Measurements from ENCODE around the gene PDZD2.
A peak's percentile ranks its signal among the peaks of the same experiment; 100 is the strongest.
"Not testable (repeated sequence)": the region's sequence is repeated elsewhere in the genome, so short reads cannot be mapped to it uniquely, and the experiment has no call there.

PDZD2 gene

DNA sequence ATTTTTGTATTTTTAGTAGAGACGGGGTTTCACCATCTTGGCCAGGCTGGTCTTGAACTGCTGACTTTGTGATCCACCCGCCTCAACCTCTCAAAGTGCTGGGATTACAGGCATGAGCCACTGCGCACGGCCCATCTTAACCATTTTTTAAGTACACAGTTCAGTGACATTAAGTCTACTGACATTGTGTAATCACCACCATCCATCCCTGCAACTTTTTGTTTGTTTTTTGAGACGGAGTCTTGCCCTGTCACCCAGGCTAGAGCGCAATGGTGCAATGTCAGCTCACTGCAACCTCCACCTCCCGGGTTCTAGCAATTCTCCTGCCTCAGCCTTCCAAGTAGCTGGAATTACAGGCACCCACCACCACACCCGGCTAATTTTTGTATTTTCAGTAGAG is 480.0 kb downstream of the PDZD2 start:
- not testable (repeated sequence) for DNase-seq

DNA sequence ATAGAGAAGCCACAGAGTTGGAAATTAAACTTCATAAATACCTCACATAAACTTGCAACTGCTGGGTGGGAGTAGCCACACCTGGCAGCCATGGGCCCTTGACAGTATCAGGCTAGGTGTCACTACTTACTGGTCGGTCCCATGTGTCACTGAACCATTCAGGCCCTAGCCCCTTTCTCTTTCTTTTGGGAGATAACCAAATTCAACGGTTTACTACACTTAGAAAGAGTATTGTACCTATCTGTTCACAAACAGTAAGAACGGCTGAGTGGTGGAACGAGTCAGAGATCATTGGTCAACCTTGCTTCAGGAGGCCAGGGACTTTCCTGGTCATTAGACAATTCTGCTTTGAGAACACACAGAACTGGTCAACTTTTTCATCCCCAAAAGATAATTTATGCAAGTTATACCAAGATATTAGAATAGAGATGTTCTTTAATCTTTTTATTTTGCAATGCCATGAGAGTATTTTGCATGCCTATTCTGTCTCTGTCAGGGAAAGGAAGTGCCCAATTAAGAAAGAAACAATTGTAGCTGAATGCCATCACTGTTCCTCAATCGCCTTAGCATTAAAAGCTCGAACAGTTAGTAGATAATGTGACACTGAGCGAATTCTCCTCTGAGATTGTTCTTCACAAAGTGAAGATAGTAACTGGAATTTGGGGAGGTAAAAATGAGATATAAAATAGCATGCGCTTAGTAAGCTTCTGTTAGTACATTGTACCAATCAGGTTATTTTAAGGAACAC is 484.3 kb downstream of the PDZD2 start:
- no peak for DNase-seq

DNA sequence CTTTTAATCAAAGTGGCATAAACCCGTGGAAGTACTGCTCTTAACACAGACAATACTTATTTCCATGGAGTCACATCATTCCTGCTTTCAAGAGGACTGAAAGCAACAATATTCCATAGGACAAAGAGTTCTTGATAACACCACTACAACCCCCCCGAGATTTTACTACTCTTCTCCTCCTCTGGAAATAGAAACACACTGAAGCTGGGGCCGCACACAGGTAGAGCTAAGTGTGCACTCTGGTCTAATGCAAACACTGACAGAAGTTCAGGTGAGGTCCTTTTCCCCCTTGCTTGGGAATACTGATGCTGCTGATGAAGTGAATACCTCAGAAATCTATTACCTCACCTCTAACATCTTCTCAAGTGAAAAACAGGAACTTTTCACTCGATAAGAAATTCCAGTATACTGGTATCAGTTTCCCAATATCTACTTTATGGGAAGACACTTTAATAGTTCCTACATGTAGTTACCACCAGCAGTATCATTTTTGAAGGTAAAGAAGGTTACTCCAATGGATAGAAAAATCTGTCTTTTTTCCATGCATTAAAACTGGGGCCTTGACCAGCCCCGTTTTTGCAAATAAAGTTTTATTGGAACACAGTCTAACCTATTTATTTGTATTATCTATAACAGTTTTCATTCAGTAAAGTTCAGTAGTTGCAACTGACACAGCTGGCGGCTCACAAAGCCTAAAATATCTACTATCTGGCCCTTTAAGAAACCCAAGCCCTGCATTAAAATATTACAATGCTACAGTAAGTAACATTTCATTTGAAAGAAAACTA is 485.2 kb downstream of the PDZD2 start:
- DNase-seq = no peak

DNA sequence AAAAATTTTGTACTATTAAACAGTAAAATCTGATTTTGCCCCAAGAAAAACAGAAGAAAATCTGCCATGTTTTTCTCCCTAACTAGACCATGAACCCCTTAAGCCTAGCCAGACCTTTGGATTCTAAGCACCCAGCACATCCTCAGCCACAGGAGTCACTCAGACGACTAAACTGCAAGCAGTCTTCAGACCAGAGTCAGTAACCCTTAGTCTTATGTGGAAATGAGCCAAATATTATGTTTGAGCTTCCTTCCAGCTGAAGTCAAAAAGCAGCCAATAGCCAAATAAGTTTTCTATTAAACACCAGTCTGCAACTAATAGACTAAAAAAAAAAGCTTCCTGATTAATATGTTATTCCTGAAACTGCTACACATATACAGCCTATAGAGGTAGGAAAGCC is 487.8 kb downstream of the PDZD2 start:
- DNase-seq = no peak

DNA sequence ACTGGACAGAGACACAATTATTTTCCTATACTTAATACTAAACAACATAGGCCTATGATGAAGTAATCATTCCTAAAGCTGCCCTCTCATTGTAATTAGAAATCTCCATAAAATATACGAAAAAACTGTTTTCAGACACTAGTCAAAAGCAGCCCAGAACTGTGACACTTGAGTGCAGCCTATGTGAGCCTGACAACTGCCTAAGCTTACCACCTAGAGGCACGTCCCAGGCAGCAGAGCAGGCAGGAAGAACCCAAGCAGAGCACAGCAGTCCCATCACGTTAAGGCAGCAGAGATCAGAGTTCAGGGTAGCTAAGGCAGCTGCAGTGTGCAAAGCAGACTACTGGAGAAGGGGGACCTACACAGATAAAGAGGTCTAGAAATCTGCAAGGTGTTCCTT is 488.8 kb downstream of the PDZD2 start:
- DNase-seq = no peak

DNA sequence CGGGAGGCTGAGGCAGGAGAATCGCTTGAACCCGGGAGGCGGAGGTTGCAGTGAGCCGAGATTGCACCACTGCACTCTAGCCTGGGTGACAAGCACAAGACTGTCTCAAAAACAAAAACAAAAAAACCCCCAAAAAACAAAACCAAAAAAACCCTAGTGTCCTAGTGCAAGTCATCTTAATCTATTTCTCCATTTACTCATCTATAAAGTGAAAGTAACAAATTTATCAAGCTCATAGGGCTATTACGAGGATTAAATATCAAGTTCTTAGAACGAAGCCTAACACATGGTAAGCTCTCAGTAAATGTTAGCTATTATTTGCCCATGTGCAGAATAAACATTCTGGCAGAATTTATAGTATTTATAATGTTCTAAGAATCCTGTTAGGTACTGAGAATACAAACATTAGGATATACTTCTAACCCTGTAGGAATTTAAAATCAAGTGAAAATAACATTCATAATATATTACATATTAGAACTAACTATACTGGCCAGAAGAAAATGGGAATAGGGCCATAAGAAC is 490.2 kb downstream of the PDZD2 start:
- no peak for DNase-seq

DNA sequence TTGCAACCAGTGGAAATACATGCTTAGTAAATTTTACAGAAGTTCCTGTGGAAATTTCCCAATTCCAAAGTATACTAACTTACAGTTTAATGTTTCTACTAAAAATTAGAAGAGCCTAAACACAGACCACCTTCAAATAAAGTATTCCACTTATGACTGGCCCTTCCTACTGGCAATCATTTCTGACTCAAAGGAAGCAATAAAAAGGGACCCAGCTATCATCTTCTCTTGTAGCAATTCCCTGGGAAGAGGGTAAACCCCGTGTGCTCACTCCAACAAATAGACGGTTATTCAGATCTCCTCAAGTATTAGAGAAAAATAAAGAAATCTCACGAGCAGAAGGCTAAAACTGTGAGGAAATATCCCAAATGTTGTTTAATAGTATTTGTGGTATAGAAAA is 491.9 kb downstream of the PDZD2 start:
- DNase-seq = no peak

DNA sequence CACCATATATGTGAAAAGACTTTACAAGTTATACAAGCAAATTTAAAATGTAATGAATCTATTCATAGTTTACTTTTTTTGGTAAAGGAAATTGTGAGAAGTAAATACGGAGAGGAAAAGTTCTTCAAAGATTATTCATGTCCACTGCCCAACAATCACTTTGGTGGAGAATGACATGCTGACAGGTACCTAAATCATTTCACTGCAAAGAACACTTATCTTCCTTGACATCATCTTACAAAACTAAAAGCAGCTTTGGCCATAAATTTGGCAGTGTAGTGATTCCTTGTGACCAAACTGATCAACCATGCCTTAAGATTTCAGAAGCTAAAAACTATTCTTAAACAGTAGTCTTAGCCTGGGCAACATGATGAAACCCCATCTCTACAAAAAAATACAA is 492.7 kb downstream of the PDZD2 start:
- DNase-seq = no peak

DNA sequence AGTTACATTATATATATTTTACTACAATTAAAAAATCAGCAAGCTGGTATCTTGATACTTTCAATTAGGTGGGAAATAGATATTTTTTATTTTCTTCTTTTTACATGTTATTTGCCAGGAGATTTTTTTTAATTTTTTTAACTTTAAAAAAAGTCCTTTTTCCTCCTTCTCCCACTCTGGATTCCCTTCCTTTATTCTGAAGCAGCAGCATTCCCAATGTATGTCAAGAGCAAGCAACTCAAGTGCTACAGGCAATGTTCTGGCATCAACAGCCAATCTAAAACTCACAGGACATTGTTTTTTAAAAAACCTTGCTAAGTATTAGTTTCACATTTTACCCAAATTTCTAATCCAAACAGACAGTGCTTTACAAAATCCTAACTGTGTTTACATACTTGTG is 493.8 kb downstream of the PDZD2 start:
- DNase-seq = no peak

DNA sequence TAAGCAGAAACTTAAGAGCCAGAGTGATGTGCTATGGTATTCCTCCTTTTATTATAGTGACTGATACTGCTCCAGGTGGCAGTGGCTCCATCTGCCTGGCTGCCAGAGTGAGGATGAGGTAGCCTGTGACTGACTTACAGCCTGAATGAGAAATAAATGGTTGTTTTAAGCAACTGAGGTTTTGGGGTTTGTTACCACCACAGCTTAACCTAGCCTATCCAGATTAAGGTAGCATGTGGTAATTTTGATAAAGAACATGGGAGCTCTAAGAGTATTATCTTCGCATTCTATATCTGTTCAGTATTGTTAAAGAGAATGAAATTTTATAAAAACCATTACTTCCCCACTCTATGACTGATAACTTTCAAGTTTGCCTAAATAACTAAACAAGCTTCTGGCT is 496.2 kb downstream of the PDZD2 start:
- DNase-seq = peak; percentile 25

DNA sequence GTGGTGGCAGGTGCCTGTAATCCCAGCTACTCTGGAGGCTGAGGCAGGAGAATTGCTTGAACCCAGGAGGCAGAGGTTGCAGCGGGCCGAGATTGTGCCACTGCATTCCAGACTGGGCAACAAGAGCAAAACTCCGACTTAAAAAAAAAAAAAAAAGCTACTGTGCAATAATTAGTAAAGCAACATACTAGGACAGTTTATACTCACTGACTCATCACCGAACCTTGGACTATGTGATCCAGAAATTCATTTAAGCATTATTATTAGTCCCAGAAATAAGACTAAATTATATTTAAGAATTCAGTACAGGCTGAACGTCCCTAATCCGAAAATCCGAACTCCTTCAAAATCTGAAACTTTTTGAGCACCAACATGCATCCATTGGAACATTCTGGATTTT is 497.4 kb downstream of the PDZD2 start:
- DNase-seq = no peak

DNA sequence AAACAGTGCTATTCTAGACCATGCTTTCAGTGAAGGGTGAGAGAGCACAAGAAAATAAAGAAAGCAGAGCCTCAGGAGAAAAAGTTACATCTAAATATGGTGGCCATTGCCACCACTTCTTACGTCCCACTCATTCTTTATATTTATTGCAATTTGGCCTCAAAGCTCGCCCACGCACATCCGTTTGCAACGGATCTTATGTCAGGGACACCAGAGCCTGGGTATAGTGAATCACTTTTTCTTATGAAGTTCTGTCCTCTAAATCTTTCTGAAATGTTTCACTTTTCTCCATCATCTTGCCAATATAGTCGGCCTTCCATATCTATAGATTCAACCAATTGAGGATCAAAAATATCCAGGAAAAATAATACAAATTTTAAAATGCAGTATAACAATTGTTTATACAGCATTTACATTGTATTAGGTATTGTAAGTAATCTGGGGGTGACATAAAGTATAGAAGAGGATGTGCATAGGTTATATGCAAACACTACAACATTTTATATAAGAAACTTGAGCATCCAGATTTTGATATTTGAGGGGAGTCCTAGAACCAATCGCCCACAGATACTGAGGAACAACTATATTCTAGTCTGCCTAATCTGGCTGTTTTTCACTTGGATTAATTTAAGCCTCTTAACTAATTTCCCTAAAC is 500.0 kb downstream of the PDZD2 start:
- DNase-seq = no peak

DNA sequence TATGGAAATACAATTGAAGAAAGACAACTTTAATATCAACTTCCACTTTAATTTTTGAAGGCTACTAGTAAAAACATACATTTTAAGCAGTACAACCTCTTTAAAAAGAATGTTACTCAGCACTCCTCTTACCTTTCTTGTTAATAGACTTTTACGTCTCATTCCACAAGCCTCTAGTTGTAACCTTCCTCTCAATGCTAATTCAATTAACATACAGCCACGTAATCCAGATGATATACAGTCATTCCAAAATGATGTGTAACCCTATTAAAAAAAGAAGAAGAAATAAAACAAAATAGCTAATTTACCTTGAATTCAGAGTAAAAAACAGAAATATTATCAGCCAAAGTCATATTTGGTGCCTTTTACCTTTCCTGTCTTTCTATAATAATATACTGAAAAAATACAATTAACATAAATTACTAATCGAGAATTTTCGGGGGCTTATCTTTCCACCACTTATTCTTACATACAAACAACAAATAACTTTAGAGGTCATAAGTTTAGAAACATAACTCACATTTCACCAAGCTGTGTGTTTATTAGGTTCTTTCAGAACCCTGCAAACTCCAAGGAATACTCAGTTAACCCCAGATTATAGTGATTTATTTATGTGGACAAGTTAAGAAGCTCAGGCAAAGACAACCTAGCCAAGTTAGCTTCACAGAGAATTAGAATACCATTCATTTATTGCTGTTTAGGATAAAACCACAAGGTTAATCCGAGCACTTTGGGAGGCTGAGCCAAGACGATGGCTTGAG is 504.9 kb downstream of the PDZD2 start:
- no peak for DNase-seq

DNA sequence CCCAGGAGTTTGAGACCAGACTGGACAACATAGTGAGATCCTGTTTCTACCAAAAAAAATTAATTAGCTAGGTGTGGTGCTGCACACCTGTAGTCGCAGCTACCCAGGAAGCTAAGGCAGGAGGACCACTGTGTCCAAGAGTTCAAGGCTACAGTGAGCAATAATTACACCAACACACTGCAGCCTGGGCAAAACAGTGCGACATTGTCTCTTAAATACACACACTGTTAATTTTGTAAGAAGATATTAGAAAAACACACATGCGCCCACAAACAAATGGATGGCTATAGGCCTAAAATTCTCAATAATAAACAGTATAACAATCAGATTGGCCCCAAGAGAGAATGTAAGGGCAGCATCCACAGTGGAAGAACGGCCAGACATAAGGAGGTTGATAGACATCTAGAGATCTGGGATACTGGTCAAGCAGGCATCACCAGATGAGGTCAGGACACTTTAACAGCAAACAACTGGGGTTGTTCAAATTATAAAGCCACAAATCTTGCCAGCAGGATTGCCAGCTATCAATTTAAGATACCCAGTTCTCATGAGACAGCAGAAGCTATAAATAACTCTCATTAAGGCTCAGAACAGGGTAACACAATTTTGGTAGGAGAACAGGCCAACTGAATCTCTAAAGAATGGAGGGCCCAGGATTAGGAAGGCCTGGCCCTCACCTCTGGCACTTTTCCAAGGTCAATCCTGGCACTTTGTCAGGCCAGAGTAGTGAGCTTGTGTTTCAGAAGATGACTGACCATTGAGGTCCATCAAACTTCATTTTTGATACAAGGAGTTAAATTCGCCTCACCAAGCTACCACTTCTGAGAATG is 505.7 kb downstream of the PDZD2 start:
- no peak for DNase-seq

DNA sequence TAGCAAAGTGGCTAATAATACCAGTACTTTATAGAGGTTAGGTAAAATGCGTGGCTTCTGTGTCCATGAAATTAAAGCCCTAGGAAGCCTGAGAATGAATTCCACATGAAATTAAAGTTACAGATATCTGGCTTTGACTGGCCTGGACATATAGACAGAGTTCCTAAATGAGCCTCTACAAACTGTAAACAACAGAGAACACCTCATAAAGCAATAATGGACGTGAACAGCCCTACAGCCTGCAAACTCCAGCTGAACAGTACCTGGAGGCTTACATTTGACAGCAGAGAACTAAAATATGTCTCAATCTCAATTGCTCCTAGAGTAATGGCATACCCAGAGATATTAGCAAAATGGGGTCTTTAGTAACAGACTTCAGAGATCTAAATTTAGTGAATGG is 506.4 kb downstream of the PDZD2 start:
- DNase-seq = no peak

DNA sequence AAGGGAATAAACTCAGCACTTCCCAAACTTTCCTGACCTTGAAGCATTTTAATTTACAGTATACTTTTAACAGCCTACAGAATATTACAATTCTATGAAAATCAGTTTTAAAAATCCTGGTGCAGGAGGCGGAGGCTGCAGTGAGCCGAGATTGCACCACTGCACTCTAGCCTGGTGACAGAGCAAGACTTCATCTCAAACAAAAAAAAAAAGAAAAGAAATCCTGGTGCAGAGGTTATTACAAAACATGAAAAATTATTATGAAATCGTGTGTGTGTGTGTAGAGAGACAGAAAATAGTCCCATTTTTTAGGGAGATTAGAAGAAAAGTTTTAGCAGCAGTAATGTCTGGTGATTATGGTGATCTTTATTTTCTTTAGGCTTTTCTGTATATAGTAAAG is 508.3 kb downstream of the PDZD2 start:
- no peak for DNase-seq

DNA sequence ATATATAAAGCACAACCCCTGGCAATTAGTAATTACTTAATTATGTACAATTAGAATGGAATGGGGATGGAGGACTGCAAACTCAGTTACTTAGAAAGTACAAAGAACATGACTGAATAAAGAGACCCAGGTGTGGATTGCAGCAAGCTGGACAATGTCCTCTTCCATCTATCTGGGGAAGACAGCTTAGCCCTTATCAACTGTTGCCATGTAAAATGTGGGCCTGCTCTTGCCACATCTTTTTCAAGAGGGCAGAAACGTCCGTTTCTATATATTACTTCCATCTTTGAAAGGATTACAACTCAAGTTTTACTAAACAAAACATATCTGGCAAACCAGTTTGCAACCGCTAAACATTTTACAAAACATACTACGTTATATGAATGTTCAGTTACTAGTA is 509.0 kb downstream of the PDZD2 start:
- peak; percentile 60 for DNase-seq

DNA sequence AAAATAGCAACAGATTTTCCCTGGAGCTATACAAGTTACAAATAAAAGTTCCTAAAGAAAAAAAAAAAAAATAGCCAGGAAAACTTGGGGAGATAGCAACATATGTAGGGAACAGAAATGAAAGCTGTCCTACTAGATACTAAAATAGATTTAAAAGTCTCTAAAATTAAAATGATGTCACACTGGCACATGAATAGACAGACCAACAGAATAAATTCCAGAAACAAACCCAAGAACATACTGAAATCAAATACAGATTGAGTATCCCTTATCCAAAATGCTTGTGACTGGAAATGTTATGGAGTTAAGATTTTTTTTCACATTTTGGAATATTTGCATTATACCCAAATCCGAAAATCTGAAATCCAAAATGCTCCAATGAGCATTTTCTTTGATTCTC is 511.4 kb downstream of the PDZD2 start:
- no peak for DNase-seq

DNA sequence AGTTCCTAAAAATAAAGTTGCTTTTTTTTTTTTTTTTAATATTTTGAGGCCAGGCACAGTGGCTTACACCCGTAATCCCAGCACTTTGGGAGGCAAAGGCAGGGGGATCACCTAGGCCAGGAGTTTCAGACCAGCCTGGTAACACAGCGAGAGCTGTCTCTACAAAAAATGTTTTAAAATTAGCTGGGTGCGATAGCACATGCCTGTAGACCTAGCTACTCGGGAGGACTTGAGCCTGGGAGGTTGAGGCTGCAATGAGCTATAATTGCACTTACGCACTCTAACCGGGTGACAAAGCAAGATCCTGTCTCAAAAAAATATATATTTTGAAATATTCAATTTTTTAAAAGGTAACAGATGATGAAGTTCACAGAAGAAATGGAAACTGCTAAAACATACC is 512.3 kb downstream of the PDZD2 start:
- DNase-seq = no peak

DNA sequence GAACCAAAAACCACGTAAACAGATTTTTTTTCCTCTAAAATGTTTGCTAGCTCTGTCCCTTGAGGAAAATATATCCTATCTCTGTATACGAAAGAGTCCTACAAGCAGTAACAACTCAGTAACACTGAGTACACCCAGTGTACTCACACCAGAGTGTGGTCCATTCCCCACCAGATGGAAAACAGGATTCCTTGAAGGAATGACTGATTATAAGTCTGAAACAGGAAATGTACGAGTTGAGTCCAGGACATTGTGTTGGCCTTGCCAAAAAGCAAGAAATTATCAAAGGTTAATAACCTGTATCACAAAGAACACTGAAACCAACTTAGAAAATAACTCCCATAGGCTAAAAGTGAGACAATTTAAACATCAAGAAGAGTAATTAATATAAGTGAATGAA is 514.8 kb downstream of the PDZD2 start:
- DNase-seq = no peak

DNA sequence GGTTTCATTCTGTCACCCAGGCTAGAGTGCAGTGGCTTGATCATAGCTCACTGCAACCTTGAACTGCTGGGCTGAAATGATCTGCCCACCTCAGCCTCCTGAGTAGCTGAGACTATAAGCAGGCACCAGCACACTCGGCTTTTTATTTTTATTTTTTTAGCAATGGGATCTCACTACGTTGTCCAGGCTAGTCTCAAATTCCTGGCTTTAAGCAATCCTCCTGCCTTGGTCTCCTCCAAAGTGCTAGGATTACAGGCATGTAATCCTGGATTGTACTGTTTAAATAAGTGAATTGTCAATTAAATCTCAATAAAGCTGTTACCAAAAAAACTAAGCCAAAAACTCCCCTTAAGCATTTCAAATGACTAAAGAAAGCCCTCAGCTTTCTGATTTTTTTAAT is 516.3 kb downstream of the PDZD2 start:
- no peak for DNase-seq

DNA sequence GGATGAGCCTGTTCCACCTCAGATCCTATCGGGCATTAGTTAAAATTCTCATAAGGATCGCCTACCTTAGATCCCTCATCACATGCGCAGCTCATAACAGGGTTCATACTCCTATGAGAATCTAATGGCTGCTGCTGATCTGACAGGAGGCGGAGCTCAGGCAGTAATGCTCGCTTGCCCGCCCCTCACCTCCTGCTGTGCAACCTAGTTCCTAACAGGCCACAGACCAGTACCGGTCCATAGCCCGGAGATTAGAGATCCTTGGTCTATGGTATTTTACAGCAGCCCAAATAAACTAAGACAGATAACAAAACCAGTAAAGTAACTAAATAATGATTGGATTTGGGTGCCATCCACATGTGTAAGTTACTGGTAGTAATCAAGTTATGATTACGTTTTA is 517.7 kb downstream of the PDZD2 start:
- no peak for DNase-seq

Measured in OCI-M1 (cell line).